ENCODE measurements around the gene TMC7. TPM values are rescaled to one million over a fixed set of nuclear protein-coding genes. Genes with fewer than 3 reads are reported as not detected.

The TMC7 gene
- total and polyA plus RNA-seq, 2 experiments from 2014 or later, result 1.7 to 2.4 TPM

GRCh38 chr16:19073344-19073743 lies 89.6 kb downstream of the TMC7 start:
- Mint-ChIP-seq H3K4me1 (no peaks in the 10 kb centered on the region; the same call in 2 of the 3 replicates), H3K4me3 (no peak overlapping the region)

DNA sequence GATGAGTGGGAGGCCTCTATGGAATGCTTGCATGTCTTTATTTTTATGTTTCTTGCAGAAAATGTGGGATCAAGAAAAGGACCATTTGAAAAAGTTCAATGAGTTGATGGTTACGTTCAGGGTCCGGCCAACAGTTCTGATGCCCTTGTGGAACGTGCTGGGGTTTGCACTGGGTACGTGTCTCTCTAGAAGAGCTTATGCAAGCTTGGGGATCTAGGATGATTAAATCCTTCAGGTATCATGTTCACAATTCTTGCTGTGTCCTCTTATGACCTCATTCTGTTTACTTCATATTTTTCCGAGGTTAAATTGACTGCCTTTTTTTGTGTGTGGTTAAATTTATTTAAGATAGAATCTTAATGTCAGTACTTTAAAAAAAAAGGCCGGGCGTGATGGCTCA lies 90.1 kb downstream of the TMC7 start:
- H3K4me3 Mint-ChIP-seq, result no peak overlapping the region
- Histone ChIP-seq H3F3A (replicated peaks; ENCODE audit: low read depth) (no peaks in the 10 kb centered on the region), H3K4me1 (ENCODE audit: insufficient read depth) (no peaks in the 10 kb centered on the region), H3K79me2 (replicated peaks; ENCODE audit: insufficient read depth) (peaks cover 4% of the 10 kb centered on the region; the same call in 1 of the 2 replicates), H3K27me3 (ENCODE audit: insufficient read depth) (no peaks in the 10 kb centered on the region), H3K4me3 (no peak overlapping the region), H3K9me2 (ENCODE audit: insufficient read depth) (no peaks in the 10 kb centered on the region), H3K36me3 (ENCODE audit: insufficient read depth) (peaks cover 3% of the 10 kb centered on the region; the same call in 1 of the 2 replicates), H3K27ac (ENCODE audit: low read depth) (no peak overlapping the region), H4K20me1 (replicated peaks; ENCODE audit: insufficient read depth) (no peaks in the 10 kb centered on the region), H3K4me2 (no peak overlapping the region), H2AFZ (no peak overlapping the region)
- DNase-seq (ENCODE audit: low spot score) (no peak), ATAC-seq (no peak)
- no peak overlapping the region for H3K27ac Mint-ChIP-seq
- peaks cover 20% of the 10 kb centered on the region; the same call in 2 of the 3 replicates for H3K36me3 Mint-ChIP-seq (ENCODE audit: low read depth)
- H3K4me1 Mint-ChIP-seq, result no peaks in the 10 kb centered on the region; the same call in 2 of the 3 replicates
- H3K9me3 Mint-ChIP-seq, result no peaks in the 10 kb centered on the region; the same call in 2 of the 3 replicates
- peaks cover 2% of the 10 kb centered on the region for H3K27me3 Mint-ChIP-seq (ENCODE audit: insufficient read depth, low read depth, poor library complexity)
- no peak for TF ChIP-seq POLR2AphosphoS5 (IDR thresholded peaks at IDR 0.05; ENCODE audit: low read depth)
- no peak for TF ChIP-seq EZH2phosphoT487 (IDR thresholded peaks at IDR 0.05; ENCODE audit: unreplicated experiment)
- no peak for TF ChIP-seq ZNF114 (CRISPR knock-in tag; IDR thresholded peaks at IDR 0.05)
- TF ChIP-seq CREB1 (CRISPR knock-in tag; IDR thresholded peaks at IDR 0.05; ENCODE audit: low read depth), result no peak
- TF ChIP-seq JUNB (IDR thresholded peaks at IDR 0.05; ENCODE audit: unreplicated experiment), result no peak
- TF ChIP-seq, protein P1, sequence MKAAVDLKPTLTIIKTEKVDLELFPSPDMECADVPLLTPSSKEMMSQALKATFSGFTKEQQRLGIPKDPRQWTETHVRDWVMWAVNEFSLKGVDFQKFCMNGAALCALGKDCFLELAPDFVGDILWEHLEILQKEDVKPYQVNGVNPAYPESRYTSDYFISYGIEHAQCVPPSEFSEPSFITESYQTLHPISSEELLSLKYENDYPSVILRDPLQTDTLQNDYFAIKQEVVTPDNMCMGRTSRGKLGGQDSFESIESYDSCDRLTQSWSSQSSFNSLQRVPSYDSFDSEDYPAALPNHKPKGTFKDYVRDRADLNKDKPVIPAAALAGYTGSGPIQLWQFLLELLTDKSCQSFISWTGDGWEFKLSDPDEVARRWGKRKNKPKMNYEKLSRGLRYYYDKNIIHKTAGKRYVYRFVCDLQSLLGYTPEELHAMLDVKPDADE (IDR thresholded peaks at IDR 0.05), result no peak
- TF ChIP-seq, protein P2, sequence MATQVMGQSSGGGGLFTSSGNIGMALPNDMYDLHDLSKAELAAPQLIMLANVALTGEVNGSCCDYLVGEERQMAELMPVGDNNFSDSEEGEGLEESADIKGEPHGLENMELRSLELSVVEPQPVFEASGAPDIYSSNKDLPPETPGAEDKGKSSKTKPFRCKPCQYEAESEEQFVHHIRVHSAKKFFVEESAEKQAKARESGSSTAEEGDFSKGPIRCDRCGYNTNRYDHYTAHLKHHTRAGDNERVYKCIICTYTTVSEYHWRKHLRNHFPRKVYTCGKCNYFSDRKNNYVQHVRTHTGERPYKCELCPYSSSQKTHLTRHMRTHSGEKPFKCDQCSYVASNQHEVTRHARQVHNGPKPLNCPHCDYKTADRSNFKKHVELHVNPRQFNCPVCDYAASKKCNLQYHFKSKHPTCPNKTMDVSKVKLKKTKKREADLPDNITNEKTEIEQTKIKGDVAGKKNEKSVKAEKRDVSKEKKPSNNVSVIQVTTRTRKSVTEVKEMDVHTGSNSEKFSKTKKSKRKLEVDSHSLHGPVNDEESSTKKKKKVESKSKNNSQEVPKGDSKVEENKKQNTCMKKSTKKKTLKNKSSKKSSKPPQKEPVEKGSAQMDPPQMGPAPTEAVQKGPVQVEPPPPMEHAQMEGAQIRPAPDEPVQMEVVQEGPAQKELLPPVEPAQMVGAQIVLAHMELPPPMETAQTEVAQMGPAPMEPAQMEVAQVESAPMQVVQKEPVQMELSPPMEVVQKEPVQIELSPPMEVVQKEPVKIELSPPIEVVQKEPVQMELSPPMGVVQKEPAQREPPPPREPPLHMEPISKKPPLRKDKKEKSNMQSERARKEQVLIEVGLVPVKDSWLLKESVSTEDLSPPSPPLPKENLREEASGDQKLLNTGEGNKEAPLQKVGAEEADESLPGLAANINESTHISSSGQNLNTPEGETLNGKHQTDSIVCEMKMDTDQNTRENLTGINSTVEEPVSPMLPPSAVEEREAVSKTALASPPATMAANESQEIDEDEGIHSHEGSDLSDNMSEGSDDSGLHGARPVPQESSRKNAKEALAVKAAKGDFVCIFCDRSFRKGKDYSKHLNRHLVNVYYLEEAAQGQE (IDR thresholded peaks at IDR 0.05; ENCODE audit: unreplicated experiment), result no peak
- no peak for TF ChIP-seq CTCF (conservative IDR thresholded peaks at IDR 0.05; ENCODE audit: low read depth in 2 of 2)
- TF ChIP-seq EZH2 (IDR thresholded peaks at IDR 0.05; ENCODE audit: low read depth, unreplicated experiment), result no peak

More at GRCh38 chr16:19073344-19073743, 89.6 kb downstream of the TMC7 start:
- H3K9me2 ChIP-seq (ENCODE audit: insufficient read depth), result no peaks in the 10 kb centered on the region
- H3K27ac ChIP-seq (ENCODE audit: low read depth), result no peak overlapping the region
- H3K4me2 ChIP-seq, result no peak overlapping the region
- no peaks in the 10 kb centered on the region for H3K27me3 ChIP-seq (ENCODE audit: insufficient read depth)
- no peak overlapping the region for H2AFZ ChIP-seq
- Mint-ChIP-seq H3K27me3 (ENCODE audit: insufficient read depth, low read depth, poor library complexity) (peaks cover 2% of the 10 kb centered on the region), H3K27ac (no peak overlapping the region), H3K9me3 (no peaks in the 10 kb centered on the region; the same call in 2 of the 3 replicates), H3K36me3 (ENCODE audit: low read depth) (peaks cover 16% of the 10 kb centered on the region; the same call in 2 of the 3 replicates)
- no peaks in the 10 kb centered on the region; the same call in 1 of the 2 replicates for H3K36me3 ChIP-seq (ENCODE audit: insufficient read depth)
- 0 out of 2 replicates have a peak, but pooled peaks cover under 1% of the 10 kb centered on the region for H3F3A ChIP-seq (replicated peaks; ENCODE audit: low read depth)
- peaks cover 9% of the 10 kb centered on the region for H3K79me2 ChIP-seq (replicated peaks; ENCODE audit: insufficient read depth)
- no peaks in the 10 kb centered on the region for H4K20me1 ChIP-seq (replicated peaks; ENCODE audit: insufficient read depth)
- no peak for ATAC-seq
- DNase-seq (ENCODE audit: low spot score), result no peak
- TF ChIP-seq, protein P1 (IDR thresholded peaks at IDR 0.05), result no peak
- TF ChIP-seq JUNB (IDR thresholded peaks at IDR 0.05; ENCODE audit: unreplicated experiment) (no peak), POLR2AphosphoS5 (IDR thresholded peaks at IDR 0.05; ENCODE audit: low read depth) (no peak), CREB1 (CRISPR knock-in tag; IDR thresholded peaks at IDR 0.05; ENCODE audit: low read depth) (no peak), ZNF114 (CRISPR knock-in tag; IDR thresholded peaks at IDR 0.05) (no peak)
- no peak overlapping the region for H3K4me3 ChIP-seq
- no peaks in the 10 kb centered on the region; the same call in 1 of the 2 replicates for H3K4me1 ChIP-seq (ENCODE audit: insufficient read depth)

Data from GM23338 (cell line).